K562 (cell line): ENCODE measurements around the gene THRSP. TPM values are rescaled to one million over a fixed set of nuclear protein-coding genes. Genes with fewer than 3 reads are reported as not detected.
A peak's percentile ranks its signal among the peaks of the same experiment; 100 is the strongest.

Source experiments
- BCL6 ChIP-seq: fragments of 250-450 bp; sonication (Bioruptor Pico); IDR thresholded peaks from 2 replicates; pipeline ENCODE4 v1.4.0; 2020
- EP300 ChIP-seq: IDR thresholded peaks from 2 replicates; pipeline ENCODE4 v1.6.1; 2012; ENCODE audit warnings: low read length, improper control_type of control experiment
- HDAC8 ChIP-seq: fragments of 450-650 bp; IDR thresholded peaks from 2 replicates; pipeline ENCODE4 v1.6.1; 2016; ENCODE audit warnings: mild to moderate bottlenecking, missing genetic modification characterization, moderate library complexity, missing compliant biosample characterization
- KDM2B ChIP-seq: fragments of 250-450 bp; sonication (Bioruptor Pico); IDR thresholded peaks from 2 replicates; pipeline ENCODE4 v1.8.0; 2021; ENCODE audit warnings: mild to moderate bottlenecking, moderate library complexity
- MAZ ChIP-seq, 2 experiments: fragments of 450-650 bp in 1 of 2; sonication (generic) in 1 of 2; formaldehyde crosslinking; IDR thresholded peaks in 1 of 2; conservative IDR thresholded peaks in 1 of 2; 2 replicates each; pipeline versions ENCODE4 v1.4.0 to v1.5.0; 2020; ENCODE audit warnings: mild to moderate bottlenecking in 1 of 2, missing genetic modification reagents in 1 of 2
- MED1 ChIP-seq: sonication (generic); formaldehyde crosslinking; IDR thresholded peaks from 2 replicates; pipeline ENCODE4 v1.8.1; 2023; ENCODE audit warnings: missing genetic modification reagents, borderline replicate concordance
- NFIC ChIP-seq: fragments of 450-650 bp; IDR thresholded peaks from 2 replicates; pipeline ENCODE4 v1.6.1; 2017; ENCODE audit warnings: mild to moderate bottlenecking, inconsistent platforms
- OTX1 ChIP-seq: fragments of 450-650 bp; formaldehyde crosslinking; IDR thresholded peaks from 2 replicates; pipeline ENCODE4 v1.4.0; 2022; ENCODE audit warnings: mild to moderate bottlenecking
- POLR2A ChIP-seq: fragments of 450-650 bp; conservative IDR thresholded peaks from 2 replicates; pipeline ENCODE4 v1.6.1; 2016
- PYGO2 ChIP-seq: fragments of 450-650 bp; IDR thresholded peaks from 2 replicates; pipeline ENCODE4 v1.6.1; 2016; ENCODE audit warnings: mild to moderate bottlenecking, missing genetic modification characterization, moderate library complexity, missing compliant biosample characterization
- SMAD2 ChIP-seq: fragments of 150-350 bp; IDR thresholded peaks from 2 replicates; pipeline ENCODE4 v1.6.1; 2014; ENCODE audit warnings: low read depth, mild to moderate bottlenecking, low read length
- TAF7 ChIP-seq: fragments of 450-650 bp; IDR thresholded peaks from 2 replicates; pipeline ENCODE4 v1.6.1; 2016; ENCODE audit warnings: missing genetic modification characterization, missing compliant biosample characterization
- TGIF2 ChIP-seq: sonication (generic); formaldehyde crosslinking; IDR thresholded peaks from 2 replicates; pipeline ENCODE4 v1.8.1; 2022; ENCODE audit warnings: mild to moderate bottlenecking, missing genetic modification reagents, moderate library complexity
- ZNF140 ChIP-seq: fragments of 250-450 bp; sonication (Bioruptor Pico); IDR thresholded peaks from 2 replicates; pipeline ENCODE4 v1.8.0; 2021; ENCODE audit warnings: moderate library complexity, mild to moderate bottlenecking, inconsistent platforms
- ZNF436 ChIP-seq: fragments of 250-450, 450-650 bp; sonication (Bioruptor Pico); formaldehyde crosslinking; IDR thresholded peaks from 2 replicates; pipeline ENCODE4 v1.7.0; 2020; ENCODE audit warnings: mild to moderate bottlenecking
- ZNF785 ChIP-seq: fragments of 250-450 bp; sonication (Bioruptor Pico); IDR thresholded peaks from 2 replicates; pipeline ENCODE4 v1.4.0; 2020; ENCODE audit warnings: mild to moderate bottlenecking
- polyA plus RNA-seq, 8 experiments: library from polyadenylated mRNA; depleted of rRNA in 4 of 8; stranded (reverse) in 5 of 8; unstranded in 3 of 8; fragments of >200 nt; fragmentation: Nextera tagmentation in 2 of 8; fragmentation: Illumina TruSeq in 1 of 8; extraction: Ambion mirVana in 2 of 8; extraction: Trizol in 1 of 8; gene quantifications; 2 replicates each; pipeline versions ENCODE4 v1.2.1 to v1.2.3, GENCODE V29; 2011 to 2014; ENCODE audit warnings: inconsistent platforms in 1 of 8, missing spikeins in 1 of 8
- total RNA-seq, 7 experiments: library from RNA; depleted of rRNA in 6 of 7; stranded (reverse); fragments of >200 nt in 6 of 7; fragmentation: Illumina TruSeq in 2 of 7; extraction: Trizol in 2 of 7; gene quantifications; 2 replicates each; pipeline versions ENCODE4 v1.2.1 to v1.2.3, GENCODE V29; 2011 to 2021; ENCODE audit warnings: low replicate concordance in 1 of 7
- TF ChIP-seq, protein P1 (sequence below): fragments of 250-450 bp; sonication (Bioruptor Pico); IDR thresholded peaks from 2 replicates; pipeline ENCODE4 v1.4.0; 2020; ENCODE audit warnings: mild to moderate bottlenecking, moderate library complexity
- TF ChIP-seq, protein P2 (sequence below): fragments of 200-600 bp; sonication (generic); IDR thresholded peaks from one replicate; pipeline ENCODE4 v1.6.1; 2012; ENCODE audit warnings: mild to moderate bottlenecking, low read depth, low read length, inconsistent platforms

The THRSP gene
- total and polyA plus RNA-seq, 9 of the 15 experiments (the other 6 are each of a cell fraction or from before 2014, with no cell fraction given), result 0.23 to 0.56 (median 0.31) TPM; not detected in 2

DNA sequence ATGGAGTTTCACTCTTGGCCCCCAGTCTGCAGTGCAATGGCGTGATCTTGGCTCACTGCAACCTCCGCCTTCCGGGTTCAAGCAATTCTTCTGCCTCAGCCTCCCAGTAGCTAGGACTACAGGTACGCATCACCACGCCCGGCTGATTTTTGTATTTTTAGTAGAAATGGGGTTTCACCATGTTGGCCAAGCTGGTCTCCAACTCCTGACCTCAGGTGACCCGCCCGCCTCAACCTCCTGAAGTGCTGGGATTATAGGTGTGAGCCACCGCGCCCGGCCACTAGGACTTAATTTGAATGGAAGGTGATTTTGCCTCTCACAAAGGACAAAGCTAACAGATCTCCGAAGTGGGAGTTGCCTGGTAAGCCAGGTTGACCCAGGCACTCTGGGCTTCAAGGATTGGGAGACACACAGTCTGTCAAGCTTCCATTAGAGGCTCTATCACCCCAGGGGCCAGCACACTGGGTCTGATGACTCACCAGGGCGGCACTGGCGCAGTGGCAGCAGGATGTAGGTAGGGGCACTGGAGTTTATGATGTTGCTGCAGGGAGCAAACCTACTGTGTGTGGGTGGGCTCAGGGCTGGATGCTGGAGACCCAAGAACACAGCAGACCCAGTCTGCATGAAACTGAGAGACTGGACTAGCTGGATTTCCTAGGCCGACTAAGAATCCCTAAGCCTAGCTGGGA is 22.8 kb upstream of the THRSP start (continued):
- TF ChIP-seq SMAD2 (no peak), TGIF2 (CRISPR knock-in tag) (no peak), OTX1 (CRISPR knock-in tag) (no peak), HDAC8 (tag) (peak; percentile 64; the same call in 1 of the 2 replicates), POLR2A (peak; percentile 64), MAZ (CRISPR knock-in tag; conservative IDR thresholded peaks at IDR 0.05 in 1 of 2, IDR thresholded peaks at IDR 0.05 in 1 of 2) (no peak), NFIC (no peak), KDM2B (CRISPR knock-in tag) (no peak), TAF7 (tag) (no peak), ZNF436 (CRISPR knock-in tag) (no peak), ZNF140 (CRISPR knock-in tag) (no peak), MED1 (no peak), EP300 (no peak), ZNF785 (CRISPR knock-in tag) (no peak), PYGO2 (tag) (no peak), BCL6 (no peak; the same call in 1 of the 2 replicates)
- TF ChIP-seq, protein P1, sequence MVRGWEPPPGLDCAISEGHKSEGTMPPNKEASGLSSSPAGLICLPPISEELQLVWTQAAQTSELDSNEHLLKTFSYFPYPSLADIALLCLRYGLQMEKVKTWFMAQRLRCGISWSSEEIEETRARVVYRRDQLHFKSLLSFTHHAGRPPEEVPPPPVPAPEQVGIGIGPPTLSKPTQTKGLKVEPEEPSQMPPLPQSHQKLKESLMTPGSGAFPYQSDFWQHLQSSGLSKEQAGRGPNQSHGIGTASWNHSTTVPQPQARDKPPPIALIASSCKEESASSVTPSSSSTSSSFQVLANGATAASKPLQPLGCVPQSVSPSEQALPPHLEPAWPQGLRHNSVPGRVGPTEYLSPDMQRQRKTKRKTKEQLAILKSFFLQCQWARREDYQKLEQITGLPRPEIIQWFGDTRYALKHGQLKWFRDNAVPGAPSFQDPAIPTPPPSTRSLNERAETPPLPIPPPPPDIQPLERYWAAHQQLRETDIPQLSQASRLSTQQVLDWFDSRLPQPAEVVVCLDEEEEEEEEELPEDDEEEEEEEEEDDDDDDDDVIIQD (CRISPR knock-in tag), result no peak
- TF ChIP-seq, protein P2, sequence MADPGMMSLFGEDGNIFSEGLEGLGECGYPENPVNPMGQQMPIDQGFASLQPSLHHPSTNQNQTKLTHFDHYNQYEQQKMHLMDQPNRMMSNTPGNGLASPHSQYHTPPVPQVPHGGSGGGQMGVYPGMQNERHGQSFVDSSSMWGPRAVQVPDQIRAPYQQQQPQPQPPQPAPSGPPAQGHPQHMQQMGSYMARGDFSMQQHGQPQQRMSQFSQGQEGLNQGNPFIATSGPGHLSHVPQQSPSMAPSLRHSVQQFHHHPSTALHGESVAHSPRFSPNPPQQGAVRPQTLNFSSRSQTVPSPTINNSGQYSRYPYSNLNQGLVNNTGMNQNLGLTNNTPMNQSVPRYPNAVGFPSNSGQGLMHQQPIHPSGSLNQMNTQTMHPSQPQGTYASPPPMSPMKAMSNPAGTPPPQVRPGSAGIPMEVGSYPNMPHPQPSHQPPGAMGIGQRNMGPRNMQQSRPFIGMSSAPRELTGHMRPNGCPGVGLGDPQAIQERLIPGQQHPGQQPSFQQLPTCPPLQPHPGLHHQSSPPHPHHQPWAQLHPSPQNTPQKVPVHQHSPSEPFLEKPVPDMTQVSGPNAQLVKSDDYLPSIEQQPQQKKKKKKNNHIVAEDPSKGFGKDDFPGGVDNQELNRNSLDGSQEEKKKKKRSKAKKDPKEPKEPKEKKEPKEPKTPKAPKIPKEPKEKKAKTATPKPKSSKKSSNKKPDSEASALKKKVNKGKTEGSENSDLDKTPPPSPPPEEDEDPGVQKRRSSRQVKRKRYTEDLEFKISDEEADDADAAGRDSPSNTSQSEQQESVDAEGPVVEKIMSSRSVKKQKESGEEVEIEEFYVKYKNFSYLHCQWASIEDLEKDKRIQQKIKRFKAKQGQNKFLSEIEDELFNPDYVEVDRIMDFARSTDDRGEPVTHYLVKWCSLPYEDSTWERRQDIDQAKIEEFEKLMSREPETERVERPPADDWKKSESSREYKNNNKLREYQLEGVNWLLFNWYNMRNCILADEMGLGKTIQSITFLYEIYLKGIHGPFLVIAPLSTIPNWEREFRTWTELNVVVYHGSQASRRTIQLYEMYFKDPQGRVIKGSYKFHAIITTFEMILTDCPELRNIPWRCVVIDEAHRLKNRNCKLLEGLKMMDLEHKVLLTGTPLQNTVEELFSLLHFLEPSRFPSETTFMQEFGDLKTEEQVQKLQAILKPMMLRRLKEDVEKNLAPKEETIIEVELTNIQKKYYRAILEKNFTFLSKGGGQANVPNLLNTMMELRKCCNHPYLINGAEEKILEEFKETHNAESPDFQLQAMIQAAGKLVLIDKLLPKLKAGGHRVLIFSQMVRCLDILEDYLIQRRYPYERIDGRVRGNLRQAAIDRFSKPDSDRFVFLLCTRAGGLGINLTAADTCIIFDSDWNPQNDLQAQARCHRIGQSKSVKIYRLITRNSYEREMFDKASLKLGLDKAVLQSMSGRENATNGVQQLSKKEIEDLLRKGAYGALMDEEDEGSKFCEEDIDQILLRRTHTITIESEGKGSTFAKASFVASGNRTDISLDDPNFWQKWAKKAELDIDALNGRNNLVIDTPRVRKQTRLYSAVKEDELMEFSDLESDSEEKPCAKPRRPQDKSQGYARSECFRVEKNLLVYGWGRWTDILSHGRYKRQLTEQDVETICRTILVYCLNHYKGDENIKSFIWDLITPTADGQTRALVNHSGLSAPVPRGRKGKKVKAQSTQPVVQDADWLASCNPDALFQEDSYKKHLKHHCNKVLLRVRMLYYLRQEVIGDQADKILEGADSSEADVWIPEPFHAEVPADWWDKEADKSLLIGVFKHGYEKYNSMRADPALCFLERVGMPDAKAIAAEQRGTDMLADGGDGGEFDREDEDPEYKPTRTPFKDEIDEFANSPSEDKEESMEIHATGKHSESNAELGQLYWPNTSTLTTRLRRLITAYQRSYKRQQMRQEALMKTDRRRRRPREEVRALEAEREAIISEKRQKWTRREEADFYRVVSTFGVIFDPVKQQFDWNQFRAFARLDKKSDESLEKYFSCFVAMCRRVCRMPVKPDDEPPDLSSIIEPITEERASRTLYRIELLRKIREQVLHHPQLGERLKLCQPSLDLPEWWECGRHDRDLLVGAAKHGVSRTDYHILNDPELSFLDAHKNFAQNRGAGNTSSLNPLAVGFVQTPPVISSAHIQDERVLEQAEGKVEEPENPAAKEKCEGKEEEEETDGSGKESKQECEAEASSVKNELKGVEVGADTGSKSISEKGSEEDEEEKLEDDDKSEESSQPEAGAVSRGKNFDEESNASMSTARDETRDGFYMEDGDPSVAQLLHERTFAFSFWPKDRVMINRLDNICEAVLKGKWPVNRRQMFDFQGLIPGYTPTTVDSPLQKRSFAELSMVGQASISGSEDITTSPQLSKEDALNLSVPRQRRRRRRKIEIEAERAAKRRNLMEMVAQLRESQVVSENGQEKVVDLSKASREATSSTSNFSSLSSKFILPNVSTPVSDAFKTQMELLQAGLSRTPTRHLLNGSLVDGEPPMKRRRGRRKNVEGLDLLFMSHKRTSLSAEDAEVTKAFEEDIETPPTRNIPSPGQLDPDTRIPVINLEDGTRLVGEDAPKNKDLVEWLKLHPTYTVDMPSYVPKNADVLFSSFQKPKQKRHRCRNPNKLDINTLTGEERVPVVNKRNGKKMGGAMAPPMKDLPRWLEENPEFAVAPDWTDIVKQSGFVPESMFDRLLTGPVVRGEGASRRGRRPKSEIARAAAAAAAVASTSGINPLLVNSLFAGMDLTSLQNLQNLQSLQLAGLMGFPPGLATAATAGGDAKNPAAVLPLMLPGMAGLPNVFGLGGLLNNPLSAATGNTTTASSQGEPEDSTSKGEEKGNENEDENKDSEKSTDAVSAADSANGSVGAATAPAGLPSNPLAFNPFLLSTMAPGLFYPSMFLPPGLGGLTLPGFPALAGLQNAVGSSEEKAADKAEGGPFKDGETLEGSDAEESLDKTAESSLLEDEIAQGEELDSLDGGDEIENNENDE, result no peak
